Stimulated activated naive CD8-positive, alpha-beta T cell treated with anti-CD3 and anti-CD28 coated beads, Interleukin-15, amount 100 ng/mL, for 72 hours (primary cell): ENCODE results near the gene SORT1.

Experiments
- ATAC-seq: fragments of 150-1000 bp; cut with Tn5 transposase; 2 replicates; pipeline ENCODE4 v1.10.0; 2021; ENCODE audit warnings: mild to moderate bottlenecking, moderate library complexity
- DNase-seq, 2 donors: peaks; one replicate each; pipeline ENCODE4 v3.0.0; 2021 to 2022
- H3K27ac Mint-ChIP-seq, 2 donors: one replicate each; pipeline ENCODE4 v1.8.0; 2022; ENCODE audit warnings: mild to moderate bottlenecking in 2 of 2, mixed read lengths in 2 of 2, moderate library complexity in 2 of 2
- H3K27me3 Mint-ChIP-seq: one replicate; pipeline ENCODE4 v1.8.0; 2022; ENCODE audit warnings: mixed read lengths
- H3K4me1 Mint-ChIP-seq: one replicate; pipeline ENCODE4 v1.8.0; 2022; ENCODE audit warnings: mild to moderate bottlenecking, mixed read lengths
- H3K4me3 Mint-ChIP-seq, 2 donors: one replicate each; pipeline ENCODE4 v1.8.0; 2022; ENCODE audit warnings: mild to moderate bottlenecking in 2 of 2, mixed read lengths in 2 of 2, moderate library complexity in 1 of 2
- H3K9me3 Mint-ChIP-seq, 2 donors: one replicate each; pipeline ENCODE4 v1.8.0; 2022; ENCODE audit warnings: mixed read lengths in 2 of 2

The SORT1 gene

GRCh38 chr1:109262231-109263055 lies 135.3 kb downstream of the SORT1 start:
- no peak overlapping the region for H3K27ac Mint-ChIP-seq
- H3K9me3 Mint-ChIP-seq, result no peaks in the 10 kb centered on the region
- no peak for ATAC-seq
- DNase-seq, result no peak
- peaks cover 16% of the 10 kb centered on the region for H3K4me1 Mint-ChIP-seq
- no peaks in the 10 kb centered on the region for H3K27me3 Mint-ChIP-seq
- no peak overlapping the region for H3K4me3 Mint-ChIP-seq

GRCh38 chr1:109261578-109261977 lies 136.1 kb downstream of the SORT1 start:
- ATAC-seq, result no peak
- H3K27me3 Mint-ChIP-seq, result no peaks in the 10 kb centered on the region
- no peaks in the 10 kb centered on the region for H3K9me3 Mint-ChIP-seq
- no peak overlapping the region for H3K27ac Mint-ChIP-seq
- no peak overlapping the region for H3K4me3 Mint-ChIP-seq
- no peak for DNase-seq
- peaks cover 20% of the 10 kb centered on the region for H3K4me1 Mint-ChIP-seq

- Mint-ChIP-seq H3K27me3 (no peaks in the 10 kb centered on the region), H3K4me1 (peaks cover 20% of the 10 kb centered on the region)
These were observed 136.7 kb downstream of the SORT1 start for GRCh38 chr1:109261006-109261405.

GRCh38 chr1:109259674-109260557 lies 137.8 kb downstream of the SORT1 start:
- peak overlapping the region in 1 of 2 donors; percentile 58 for H3K27ac Mint-ChIP-seq
- no peak overlapping the region for H3K4me3 Mint-ChIP-seq
- peaks cover 20% of the 10 kb centered on the region for H3K4me1 Mint-ChIP-seq

More at GRCh38 chr1:109261006-109261405, 136.7 kb downstream of the SORT1 start:
- no peaks in the 10 kb centered on the region for H3K9me3 Mint-ChIP-seq
- H3K27ac Mint-ChIP-seq, result no peak overlapping the region
- no peak overlapping the region for H3K4me3 Mint-ChIP-seq
- DNase-seq (no peak), ATAC-seq (no peak)

More at GRCh38 chr1:109259674-109260557, 137.8 kb downstream of the SORT1 start:
- H3K9me3 Mint-ChIP-seq, result no peaks in the 10 kb centered on the region
- H3K27me3 Mint-ChIP-seq, result no peaks in the 10 kb centered on the region
- ATAC-seq, result no peak
- DNase-seq, result no peak
